IMR-90 (cell line): ENCODE measurements around the gene RIPK4.

Source experiments
- MXI1 ChIP-seq: IDR thresholded peaks from 2 replicates; pipeline ENCODE4 v1.6.1; 2012; ENCODE audit warnings: low read depth, mild to moderate bottlenecking, low read length, moderate library complexity, borderline replicate concordance
- POLR2A ChIP-seq: IDR thresholded peaks from 2 replicates; pipeline ENCODE4 v1.6.1; 2012; ENCODE audit warnings: mild to moderate bottlenecking, low read depth, low read length

- TF ChIP-seq POLR2A (no peak), MXI1 (no peak)
Measured at GRCh38 chr21:41736423-41736822, 30.4 kb downstream of the RIPK4 start.
